ENCODE results near the gene C2orf68.

The C2orf68 gene

DNA sequence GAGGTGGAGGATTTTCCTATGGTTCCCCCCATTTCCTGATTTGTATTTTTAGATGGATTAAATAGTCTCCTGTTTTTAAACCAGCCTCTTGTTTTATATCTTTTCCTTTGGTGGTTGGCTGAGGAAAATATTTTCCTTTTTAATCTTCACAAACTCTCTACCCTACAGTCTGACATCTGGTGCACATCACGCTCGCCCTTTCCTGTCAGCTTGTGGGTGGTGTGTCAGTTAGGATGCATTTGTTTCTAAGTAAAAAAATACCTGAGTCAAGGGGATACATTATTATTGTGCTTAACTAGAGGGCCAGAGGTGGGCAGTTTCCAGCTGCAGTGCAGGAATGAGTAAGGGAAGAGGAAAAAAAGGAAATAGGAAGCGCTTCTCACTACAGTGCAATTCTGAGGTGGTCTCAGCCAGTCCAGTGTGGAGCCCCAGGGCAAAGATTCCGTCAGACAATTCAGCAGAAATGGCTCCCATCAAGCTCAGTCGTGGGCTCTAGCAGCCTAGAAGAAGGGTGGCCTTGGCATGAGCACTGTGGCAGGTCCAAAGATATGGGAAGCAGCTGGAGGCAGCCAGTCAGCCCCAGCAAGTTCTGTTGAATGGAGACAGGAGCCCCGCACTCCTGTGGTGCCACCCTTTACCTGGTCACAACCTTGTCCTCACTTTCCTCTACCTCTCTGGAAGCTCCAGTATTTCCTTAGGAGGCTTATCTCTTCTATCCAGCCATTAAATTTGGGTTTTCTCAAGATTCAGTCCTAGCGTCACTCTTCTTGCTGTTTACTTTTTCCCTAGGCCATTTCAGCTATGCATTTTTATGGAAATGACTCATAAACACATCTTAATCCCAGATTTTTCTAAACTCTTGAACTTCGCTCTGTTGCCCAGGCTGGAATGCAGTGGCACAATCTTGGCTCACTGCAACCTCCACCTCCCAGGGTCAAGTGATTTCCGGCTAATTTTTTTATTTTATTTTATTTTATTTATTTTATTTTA, 37.6 kb upstream of the C2orf68 start:
- TF ChIP-seq TEAD4 (IDR thresholded peaks at IDR 0.05) = no peak
- TF ChIP-seq NFIC (IDR thresholded peaks at IDR 0.05) = no peak
- TF ChIP-seq ZBTB7A (IDR thresholded peaks at IDR 0.05; ENCODE audit: low read depth) = no peak
- TF ChIP-seq TCF12 (IDR thresholded peaks at IDR 0.05; ENCODE audit: low read depth) = no peak
- no peak for TF ChIP-seq EGR1 (IDR thresholded peaks at IDR 0.05)
- no peak for TF ChIP-seq RAD21 (IDR thresholded peaks at IDR 0.05; ENCODE audit: low read depth)
- no peak for TF ChIP-seq EP300 (IDR thresholded peaks at IDR 0.05; ENCODE audit: borderline replicate concordance)
- TF ChIP-seq TAF1 (IDR thresholded peaks at IDR 0.05; ENCODE audit: low read depth) = no peak
- TF ChIP-seq YY1 (IDR thresholded peaks at IDR 0.05; ENCODE audit: low read depth) = no peak
- TF ChIP-seq, protein P1, sequence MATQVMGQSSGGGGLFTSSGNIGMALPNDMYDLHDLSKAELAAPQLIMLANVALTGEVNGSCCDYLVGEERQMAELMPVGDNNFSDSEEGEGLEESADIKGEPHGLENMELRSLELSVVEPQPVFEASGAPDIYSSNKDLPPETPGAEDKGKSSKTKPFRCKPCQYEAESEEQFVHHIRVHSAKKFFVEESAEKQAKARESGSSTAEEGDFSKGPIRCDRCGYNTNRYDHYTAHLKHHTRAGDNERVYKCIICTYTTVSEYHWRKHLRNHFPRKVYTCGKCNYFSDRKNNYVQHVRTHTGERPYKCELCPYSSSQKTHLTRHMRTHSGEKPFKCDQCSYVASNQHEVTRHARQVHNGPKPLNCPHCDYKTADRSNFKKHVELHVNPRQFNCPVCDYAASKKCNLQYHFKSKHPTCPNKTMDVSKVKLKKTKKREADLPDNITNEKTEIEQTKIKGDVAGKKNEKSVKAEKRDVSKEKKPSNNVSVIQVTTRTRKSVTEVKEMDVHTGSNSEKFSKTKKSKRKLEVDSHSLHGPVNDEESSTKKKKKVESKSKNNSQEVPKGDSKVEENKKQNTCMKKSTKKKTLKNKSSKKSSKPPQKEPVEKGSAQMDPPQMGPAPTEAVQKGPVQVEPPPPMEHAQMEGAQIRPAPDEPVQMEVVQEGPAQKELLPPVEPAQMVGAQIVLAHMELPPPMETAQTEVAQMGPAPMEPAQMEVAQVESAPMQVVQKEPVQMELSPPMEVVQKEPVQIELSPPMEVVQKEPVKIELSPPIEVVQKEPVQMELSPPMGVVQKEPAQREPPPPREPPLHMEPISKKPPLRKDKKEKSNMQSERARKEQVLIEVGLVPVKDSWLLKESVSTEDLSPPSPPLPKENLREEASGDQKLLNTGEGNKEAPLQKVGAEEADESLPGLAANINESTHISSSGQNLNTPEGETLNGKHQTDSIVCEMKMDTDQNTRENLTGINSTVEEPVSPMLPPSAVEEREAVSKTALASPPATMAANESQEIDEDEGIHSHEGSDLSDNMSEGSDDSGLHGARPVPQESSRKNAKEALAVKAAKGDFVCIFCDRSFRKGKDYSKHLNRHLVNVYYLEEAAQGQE (IDR thresholded peaks at IDR 0.05; ENCODE audit: low read depth) = no peak
- TF ChIP-seq FOXM1 (IDR thresholded peaks at IDR 0.05; ENCODE audit: borderline replicate concordance, low read depth) = no peak
- TF ChIP-seq, protein P2, sequence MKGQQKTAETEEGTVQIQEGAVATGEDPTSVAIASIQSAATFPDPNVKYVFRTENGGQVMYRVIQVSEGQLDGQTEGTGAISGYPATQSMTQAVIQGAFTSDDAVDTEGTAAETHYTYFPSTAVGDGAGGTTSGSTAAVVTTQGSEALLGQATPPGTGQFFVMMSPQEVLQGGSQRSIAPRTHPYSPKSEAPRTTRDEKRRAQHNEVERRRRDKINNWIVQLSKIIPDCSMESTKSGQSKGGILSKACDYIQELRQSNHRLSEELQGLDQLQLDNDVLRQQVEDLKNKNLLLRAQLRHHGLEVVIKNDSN (IDR thresholded peaks at IDR 0.05) = no peak
- no peak for TF ChIP-seq CREB1 (IDR thresholded peaks at IDR 0.05; ENCODE audit: low read depth)
- TF ChIP-seq, protein P3, sequence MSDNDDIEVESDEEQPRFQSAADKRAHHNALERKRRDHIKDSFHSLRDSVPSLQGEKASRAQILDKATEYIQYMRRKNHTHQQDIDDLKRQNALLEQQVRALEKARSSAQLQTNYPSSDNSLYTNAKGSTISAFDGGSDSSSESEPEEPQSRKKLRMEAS (IDR thresholded peaks at IDR 0.05) = no peak
- TF ChIP-seq CEBPB (IDR thresholded peaks at IDR 0.05) = no peak

DNA sequence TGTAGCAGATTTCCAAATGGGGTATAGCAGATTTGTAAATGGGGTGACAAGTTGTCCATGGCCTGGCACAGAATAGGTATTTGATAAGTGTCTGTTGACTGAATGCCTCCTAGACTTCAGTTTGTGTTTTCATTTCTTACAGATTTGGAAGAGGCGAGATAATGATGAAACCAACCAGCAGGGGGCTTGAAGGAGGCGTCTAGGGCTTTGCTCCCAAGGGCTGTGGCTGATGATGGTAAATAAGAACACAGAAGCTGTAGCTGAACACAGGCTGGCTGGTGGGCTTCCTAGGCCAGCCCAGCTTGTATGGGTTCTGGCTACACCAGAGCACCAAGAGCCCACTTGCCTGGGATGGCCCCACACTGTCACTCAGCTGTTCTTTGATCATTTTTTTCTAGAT, 36.8 kb upstream of the C2orf68 start:
- no peak for TF ChIP-seq TAF1 (IDR thresholded peaks at IDR 0.05; ENCODE audit: low read depth)
- TF ChIP-seq EGR1 (IDR thresholded peaks at IDR 0.05) = no peak
- TF ChIP-seq TCF12 (IDR thresholded peaks at IDR 0.05; ENCODE audit: low read depth) = no peak
- TF ChIP-seq RAD21 (IDR thresholded peaks at IDR 0.05; ENCODE audit: low read depth) = no peak
- no peak for TF ChIP-seq ZBTB7A (IDR thresholded peaks at IDR 0.05; ENCODE audit: low read depth)
- no peak for TF ChIP-seq YY1 (IDR thresholded peaks at IDR 0.05; ENCODE audit: low read depth)
- no peak for TF ChIP-seq TEAD4 (IDR thresholded peaks at IDR 0.05)
- TF ChIP-seq, protein P2 (IDR thresholded peaks at IDR 0.05) = no peak
- TF ChIP-seq, protein P3 (IDR thresholded peaks at IDR 0.05) = no peak
- no peak for TF ChIP-seq CEBPB (IDR thresholded peaks at IDR 0.05)
- TF ChIP-seq FOXM1 (IDR thresholded peaks at IDR 0.05; ENCODE audit: borderline replicate concordance, low read depth) = no peak
- TF ChIP-seq, protein P1 (IDR thresholded peaks at IDR 0.05; ENCODE audit: low read depth) = no peak
- TF ChIP-seq EP300 (IDR thresholded peaks at IDR 0.05; ENCODE audit: borderline replicate concordance) = no peak
- no peak for TF ChIP-seq CREB1 (IDR thresholded peaks at IDR 0.05; ENCODE audit: low read depth)
- no peak for TF ChIP-seq NFIC (IDR thresholded peaks at IDR 0.05)

DNA sequence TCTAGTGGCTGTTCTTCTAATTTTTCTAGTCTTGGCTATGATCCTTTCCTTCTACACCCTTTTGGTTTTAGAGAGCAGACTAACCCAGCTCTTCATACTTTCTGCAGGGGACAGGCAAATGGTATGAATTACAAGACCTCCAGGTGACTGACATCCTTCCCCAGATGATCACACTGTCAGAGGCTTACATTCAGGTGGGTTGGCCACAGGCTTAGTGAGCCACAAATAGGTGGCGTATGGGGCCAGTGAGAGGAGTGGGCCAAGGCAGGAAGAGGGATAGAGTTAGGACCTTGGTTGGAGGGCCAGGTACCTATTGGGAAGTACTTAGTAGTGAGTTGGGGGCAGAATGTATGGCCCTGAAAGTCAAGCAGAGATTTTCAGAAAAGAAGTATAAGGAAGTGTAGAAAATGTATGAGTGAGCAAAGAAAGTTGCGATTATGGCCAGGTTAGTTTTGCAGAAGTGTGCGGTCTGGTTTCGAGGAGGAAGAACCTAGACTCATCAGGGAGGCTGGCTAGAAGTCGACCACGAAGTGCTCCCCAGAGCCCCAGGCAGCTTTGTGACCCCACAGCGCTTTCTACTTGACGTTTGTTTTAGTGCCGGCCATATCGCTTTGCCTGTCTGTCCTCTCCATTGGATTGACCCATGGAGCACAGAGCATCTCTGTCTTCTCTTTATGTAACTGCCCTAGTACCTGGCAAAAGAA, 36.1 kb upstream of the C2orf68 start:
- TF ChIP-seq, protein P3 (IDR thresholded peaks at IDR 0.05) = no peak
- TF ChIP-seq, protein P1 (IDR thresholded peaks at IDR 0.05; ENCODE audit: low read depth) = no peak
- TF ChIP-seq TCF12 (IDR thresholded peaks at IDR 0.05; ENCODE audit: low read depth) (no peak), EP300 (IDR thresholded peaks at IDR 0.05; ENCODE audit: borderline replicate concordance) (no peak), FOXM1 (IDR thresholded peaks at IDR 0.05; ENCODE audit: borderline replicate concordance, low read depth) (no peak), TAF1 (IDR thresholded peaks at IDR 0.05; ENCODE audit: low read depth) (no peak), NFIC (IDR thresholded peaks at IDR 0.05) (no peak), EGR1 (IDR thresholded peaks at IDR 0.05) (no peak), TEAD4 (IDR thresholded peaks at IDR 0.05) (no peak), YY1 (IDR thresholded peaks at IDR 0.05; ENCODE audit: low read depth) (no peak)
